Naive thymus-derived CD4-positive, alpha-beta T cell (primary cell): ENCODE measurements around the gene OR52A5. TPM values are rescaled to one million over a fixed set of nuclear protein-coding genes. Genes with fewer than 3 reads are reported as not detected.

Experiments
- ATAC-seq: fragments of 150-1000 bp; cut with Tn5 transposase; 2 replicates; pipeline ENCODE4 v1.10.0; 2021; ENCODE audit warnings: mild to moderate bottlenecking, moderate library complexity
- CTCF ChIA-PET: fragments of 350-600 bp; sonication (Branson Sonifier 250); formaldehyde crosslinking; loops from one replicate; lab custom pipeline; 2021; ENCODE audit warnings: antibody characterized with exemption; lab: Charles Lee
- POLR2A ChIA-PET: fragments of 350-600 bp; sonication (Branson Sonifier 250); formaldehyde crosslinking; loops from one replicate; lab custom pipeline; 2021; ENCODE audit warnings: antibody characterized with exemption, inconsistent platforms; lab: Charles Lee
- DNase-seq, 9 donors: peaks; one replicate each; pipeline versions ENCODE4 v3.0.0 to v3.0.0-alpha.2; 2020 to 2022; ENCODE audit warnings: mixed read lengths in 1 of 9
- H3K27ac ChIP-seq: one replicate; pipeline ENCODE4 v1.7.0; 2013; ENCODE audit warnings: mild to moderate bottlenecking, low read depth, low read length, moderate library complexity
- H3K27me3 ChIP-seq, 2 donors: one replicate each; pipeline ENCODE4 v1.7.0; 2013; ENCODE audit warnings: low read length in 2 of 2, mild to moderate bottlenecking in 2 of 2, moderate library complexity in 2 of 2; ENCODE audit not compliant: control insufficient read depth in 2 of 2, insufficient read depth in 2 of 2
- H3K36me3 ChIP-seq, 3 experiments: 1 replicate in 2 of 3; 2 replicates in 1 of 3; pipeline ENCODE4 v1.7.0; 2013; ENCODE audit warnings: low read length in 3 of 3, mild to moderate bottlenecking in 3 of 3, moderate library complexity in 1 of 3; ENCODE audit not compliant: insufficient read depth in 3 of 3, control insufficient read depth in 2 of 3
- H3K4me1 ChIP-seq, 2 donors: one replicate each; pipeline ENCODE4 v1.7.0; 2013; ENCODE audit warnings: low read length in 2 of 2, mild to moderate bottlenecking in 2 of 2, moderate library complexity in 1 of 2; ENCODE audit not compliant: control insufficient read depth in 2 of 2, insufficient read depth in 2 of 2
- H3K4me3 ChIP-seq: 2 replicates; pipeline ENCODE4 v1.7.0; 2013; ENCODE audit warnings: mild to moderate bottlenecking, low read length
- H3K9me3 ChIP-seq, 3 experiments: 1 replicate in 2 of 3; 2 replicates in 1 of 3; pipeline ENCODE4 v1.7.0; 2013; ENCODE audit warnings: low read length in 3 of 3; ENCODE audit not compliant: control insufficient read depth in 2 of 3
- H3K27ac Mint-ChIP-seq, 9 donors: one replicate each; pipeline ENCODE4 v1.8.0; 2020 to 2022; ENCODE audit warnings: mixed read lengths in 9 of 9, mild to moderate bottlenecking in 8 of 9, moderate library complexity in 5 of 9, inconsistent platforms in 2 of 9
- H3K27me3 Mint-ChIP-seq, 5 donors: one replicate each; pipeline ENCODE4 v1.8.0; 2021 to 2022; ENCODE audit warnings: mixed read lengths in 5 of 5, mild to moderate bottlenecking in 1 of 5
- H3K36me3 Mint-ChIP-seq, 5 donors: one replicate each; pipeline ENCODE4 v1.8.0; 2020 to 2022; ENCODE audit warnings: mixed read lengths in 5 of 5, mild to moderate bottlenecking in 3 of 5, inconsistent platforms in 1 of 5
- H3K4me1 Mint-ChIP-seq, 7 donors: one replicate each; pipeline ENCODE4 v1.8.0; 2020 to 2022; ENCODE audit warnings: mixed read lengths in 7 of 7, mild to moderate bottlenecking in 3 of 7, inconsistent platforms in 1 of 7
- H3K4me3 Mint-ChIP-seq, 10 donors: one replicate each; pipeline ENCODE4 v1.8.0; 2020 to 2022; ENCODE audit warnings: mild to moderate bottlenecking in 10 of 10, mixed read lengths in 10 of 10, moderate library complexity in 6 of 10, inconsistent platforms in 2 of 10
- H3K9me3 Mint-ChIP-seq, 11 donors: one replicate each; pipeline ENCODE4 v1.8.0; 2020 to 2022; ENCODE audit warnings: mixed read lengths in 11 of 11, mild to moderate bottlenecking in 4 of 11, inconsistent platforms in 1 of 11, moderate library complexity in 1 of 11
- intact Hi-C, 2 donors: fragments of 100-400 bp; cut with micrococcal nuclease; formaldehyde crosslinking; loops; one replicate each; pipeline ENCODE4 v1.15.1; 2023
- polyA plus RNA-seq, 2 donors: library from polyadenylated mRNA; unstranded; fragments of 300-500 nt; fragmentation: Illumina TruSeq; gene quantifications; one replicate each; pipeline ENCODE4 v1.2.3, GENCODE V29; 2021
- total RNA-seq, 6 experiments: library from RNA in 5 of 6; stranded (reverse) in 5 of 6; gene quantifications; 1 replicate in 5 of 6; 2 replicates in 1 of 6; pipeline ENCODE4 v1.2.3 and lab custom pipeline; 2021 to 2026

Gene OR52A5
- total and polyA plus RNA-seq, 7 experiments from 2014 or later = not detected

DNA sequence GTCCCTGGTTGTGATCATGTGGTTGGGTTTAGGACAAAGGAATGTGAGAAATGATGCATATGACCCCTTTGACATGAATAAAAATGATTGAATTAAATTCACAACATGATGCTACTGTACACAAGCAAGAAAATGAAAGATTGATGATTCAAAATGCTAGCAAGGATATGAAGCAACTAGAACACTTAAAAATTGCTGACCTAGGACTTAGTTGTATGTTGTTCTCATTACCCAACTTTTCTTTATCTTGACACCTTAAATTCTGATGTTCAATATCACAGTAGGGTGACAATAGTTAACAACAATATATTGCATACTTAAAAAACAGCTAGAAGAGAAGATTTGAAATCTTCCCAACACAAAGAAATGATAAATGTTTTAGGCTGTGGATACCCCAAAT, 20.6 kb downstream of the OR52A5 start:
- Mint-ChIP-seq H3K4me1 (no peaks in the 10 kb centered on the region), H3K27ac (no peak overlapping the region), H3K27me3 (peaks cover 0 to 32% (median 20%) of the 10 kb centered on the region in 5 donors), H3K4me3 (no peak overlapping the region), H3K9me3 (peaks cover 0 to 5% (median 0%) of the 10 kb centered on the region in 11 donors), H3K36me3 (peaks cover 0 to 5% (median 0%) of the 10 kb centered on the region in 5 donors)
- ATAC-seq (no peak), DNase-seq (no peak)
- ChIA-PET CTCF (no interaction called here), POLR2A (no interaction called here)
- H3K4me1 ChIP-seq = no peaks in the 10 kb centered on the region
- no peaks in the 10 kb centered on the region for H3K36me3 ChIP-seq
- no peak overlapping the region for H3K27ac ChIP-seq
- intact Hi-C loops = no loop called here
- H3K4me3 ChIP-seq = no peak overlapping the region
- no peaks in the 10 kb centered on the region for H3K9me3 ChIP-seq
- H3K27me3 ChIP-seq = no peaks in the 10 kb centered on the region

DNA sequence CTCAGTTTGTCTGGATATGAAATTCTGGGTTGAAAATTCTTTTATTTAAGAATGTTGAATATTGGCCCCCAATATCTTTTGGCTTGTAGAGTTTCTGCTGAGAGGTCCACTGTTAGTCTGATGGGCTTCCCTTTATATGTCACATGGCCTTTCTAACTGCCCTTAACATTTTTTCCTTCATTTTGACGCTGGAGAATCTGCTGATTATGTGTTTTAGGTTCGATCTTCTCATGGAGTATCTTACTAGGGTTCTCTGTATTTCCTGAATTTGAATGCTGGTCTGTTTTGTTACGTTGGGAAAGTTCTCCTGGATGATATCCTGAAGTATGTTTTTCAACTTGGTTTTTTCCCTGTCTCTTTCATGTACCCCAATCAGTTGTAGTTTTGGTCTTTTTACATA, 22.8 kb downstream of the OR52A5 start:
- ATAC-seq (no peak), DNase-seq (no peak)
- H3K9me3 ChIP-seq = no peaks in the 10 kb centered on the region
- Mint-ChIP-seq H3K27ac (no peak overlapping the region), H3K36me3 (peaks cover 0 to 5% (median 0%) of the 10 kb centered on the region in 5 donors), H3K9me3 (peaks cover 0 to 5% (median 0%) of the 10 kb centered on the region in 11 donors), H3K4me1 (no peaks in the 10 kb centered on the region), H3K27me3 (peaks cover 0 to 32% (median 19%) of the 10 kb centered on the region in 5 donors), H3K4me3 (no peak overlapping the region)
- intact Hi-C loops = no loop called here
- no peaks in the 10 kb centered on the region for H3K4me1 ChIP-seq
- CTCF ChIA-PET = no interaction called here
- POLR2A ChIA-PET = no interaction called here
- H3K4me3 ChIP-seq = no peak overlapping the region
- no peaks in the 10 kb centered on the region for H3K27me3 ChIP-seq
- no peak overlapping the region for H3K27ac ChIP-seq
- H3K36me3 ChIP-seq = no peaks in the 10 kb centered on the region

DNA sequence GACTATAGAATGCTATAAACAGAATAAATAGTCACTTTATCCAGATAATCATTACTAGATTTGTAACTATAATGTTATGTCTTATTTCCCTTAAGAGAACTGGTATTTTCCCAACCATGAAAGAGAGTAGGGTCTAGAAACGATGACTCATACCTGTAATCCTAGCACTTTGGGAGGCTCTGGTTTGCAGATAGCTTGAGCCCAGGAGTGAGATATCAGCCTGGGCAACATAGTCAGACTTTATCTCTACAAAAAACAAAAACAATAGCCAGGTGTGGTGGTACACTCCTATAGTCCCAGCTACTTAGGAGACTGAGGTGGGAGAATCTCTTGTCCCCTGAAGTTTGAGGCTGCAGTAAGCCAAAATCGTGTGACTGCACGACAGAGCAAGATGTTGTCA, 30.9 kb downstream of the OR52A5 start:
- peaks cover 0 to 4% (median 0%) of the 10 kb centered on the region in 5 donors for H3K36me3 Mint-ChIP-seq
- peaks cover 0 to 4% (median 0%) of the 10 kb centered on the region in 11 donors for H3K9me3 Mint-ChIP-seq
- ChIA-PET POLR2A (no interaction called here), CTCF (no interaction called here)
- intact Hi-C loops = no loop called here
- H3K27ac Mint-ChIP-seq = no peak overlapping the region
- no peaks in the 10 kb centered on the region for H3K27me3 ChIP-seq
- no peak overlapping the region for H3K27ac ChIP-seq
- H3K4me3 ChIP-seq = no peak overlapping the region
- peaks cover 0 to 16% (median 7%) of the 10 kb centered on the region in 5 donors for H3K27me3 Mint-ChIP-seq
- DNase-seq (no peak), ATAC-seq (no peak)
- no peaks in the 10 kb centered on the region for H3K4me1 ChIP-seq
- H3K4me3 Mint-ChIP-seq = no peak overlapping the region
- H3K9me3 ChIP-seq = no peaks in the 10 kb centered on the region
- no peaks in the 10 kb centered on the region for H3K4me1 Mint-ChIP-seq
- no peaks in the 10 kb centered on the region for H3K36me3 ChIP-seq

DNA sequence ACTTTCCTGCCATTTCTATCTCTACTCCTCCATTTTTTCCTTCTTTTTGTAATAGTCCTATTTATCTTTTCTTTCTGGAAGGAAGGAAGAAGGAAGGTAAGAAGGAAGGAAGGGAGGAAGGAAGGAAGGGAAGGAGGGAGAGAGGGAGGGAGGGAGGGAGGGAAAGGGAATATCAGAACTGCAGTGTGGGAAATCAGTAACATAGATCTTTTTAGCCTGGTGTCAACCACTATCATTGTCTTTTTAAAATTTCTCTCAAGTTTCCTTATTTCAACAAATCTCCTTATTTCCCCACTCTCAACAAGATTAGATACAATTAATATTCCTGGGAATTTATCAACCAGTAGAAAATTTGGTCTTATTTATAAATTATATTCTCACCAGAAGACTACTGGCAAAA, 35.1 kb downstream of the OR52A5 start:
- DNase-seq (no peak), ATAC-seq (no peak)
- H3K27me3 ChIP-seq = no peaks in the 10 kb centered on the region
- Mint-ChIP-seq H3K27ac (no peak overlapping the region), H3K9me3 (peaks cover 0 to 4% (median 0%) of the 10 kb centered on the region in 11 donors), H3K36me3 (peaks cover 0 to 4% (median 0%) of the 10 kb centered on the region in 5 donors), H3K27me3 (peaks cover 0 to 19% (median 8%) of the 10 kb centered on the region in 5 donors), H3K4me1 (no peaks in the 10 kb centered on the region), H3K4me3 (no peak overlapping the region)
- intact Hi-C loops = no loop called here
- H3K4me1 ChIP-seq = no peaks in the 10 kb centered on the region
- ChIA-PET POLR2A (no interaction called here), CTCF (no interaction called here)
- no peak overlapping the region for H3K27ac ChIP-seq
- no peak overlapping the region for H3K4me3 ChIP-seq
- no peaks in the 10 kb centered on the region for H3K36me3 ChIP-seq
- H3K9me3 ChIP-seq = no peaks in the 10 kb centered on the region

DNA sequence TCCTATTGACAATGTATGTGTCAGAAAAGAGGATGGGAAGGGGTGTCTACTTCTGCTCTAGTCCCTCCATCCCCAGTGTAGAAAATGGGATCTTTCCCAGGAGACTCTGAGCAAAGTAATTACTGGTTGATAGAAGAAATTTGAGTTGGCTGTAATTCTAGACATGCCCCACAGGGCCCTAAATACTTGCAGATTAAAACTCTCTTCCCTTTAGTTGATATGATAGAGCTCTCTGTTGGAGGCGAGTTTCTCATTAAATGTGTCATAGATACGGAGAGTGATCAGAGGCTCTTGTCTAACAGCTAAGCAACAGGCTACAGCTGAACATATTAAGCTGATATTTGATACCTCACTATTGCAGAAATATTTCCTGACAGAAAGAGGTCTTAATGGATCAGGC, 35.9 kb downstream of the OR52A5 start:
- ATAC-seq = no peak
- no peak overlapping the region for H3K4me3 Mint-ChIP-seq

DNA sequence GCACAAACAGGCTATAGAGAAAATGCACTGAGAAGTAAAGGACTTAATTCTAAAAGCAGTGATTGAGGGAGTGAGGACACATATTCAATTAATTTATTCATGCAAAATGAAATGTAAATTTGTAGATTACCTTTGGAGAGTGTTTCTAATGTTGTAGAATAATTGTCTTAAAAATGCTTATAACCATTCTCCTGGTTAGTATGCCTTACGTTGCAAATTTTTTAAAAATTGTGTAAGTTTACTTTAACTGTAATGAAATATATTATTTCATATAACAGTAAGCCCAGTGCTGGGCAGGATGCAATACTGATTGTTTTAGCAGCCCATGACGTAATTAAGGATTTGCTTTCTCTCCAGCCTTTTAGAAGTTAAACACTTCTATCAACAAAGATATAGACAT, 42.1 kb downstream of the OR52A5 start:
- H3K4me3 ChIP-seq = no peak overlapping the region
- DNase-seq (no peak), ATAC-seq (no peak)
- peaks cover 0 to 5% of the 10 kb centered on the region in 2 donors for H3K27me3 ChIP-seq
- no peaks in the 10 kb centered on the region for H3K36me3 ChIP-seq
- intact Hi-C loops = no loop called here
- H3K9me3 ChIP-seq = no peaks in the 10 kb centered on the region
- H3K4me1 ChIP-seq = no peaks in the 10 kb centered on the region
- Mint-ChIP-seq H3K9me3 (peaks cover 0 to 4% (median 0%) of the 10 kb centered on the region in 11 donors), H3K27me3 (peaks cover 0 to 15% (median 13%) of the 10 kb centered on the region in 5 donors), H3K36me3 (no peaks in the 10 kb centered on the region), H3K4me1 (no peaks in the 10 kb centered on the region), H3K4me3 (no peak overlapping the region), H3K27ac (no peak overlapping the region)
- H3K27ac ChIP-seq = no peak overlapping the region
- ChIA-PET POLR2A (no interaction called here), CTCF (no interaction called here)

More for the DNA sequence above, 35.9 kb downstream of the OR52A5 start:
- Mint-ChIP-seq H3K4me1 (no peaks in the 10 kb centered on the region), H3K9me3 (peaks cover 0 to 4% (median 0%) of the 10 kb centered on the region in 11 donors), H3K27ac (no peak overlapping the region), H3K36me3 (peaks cover 0 to 4% (median 0%) of the 10 kb centered on the region in 5 donors), H3K27me3 (peaks cover 0 to 20% (median 11%) of the 10 kb centered on the region in 5 donors)
- no peaks in the 10 kb centered on the region for H3K4me1 ChIP-seq
- H3K27ac ChIP-seq = no peak overlapping the region
- H3K36me3 ChIP-seq = no peaks in the 10 kb centered on the region
- ChIA-PET POLR2A (no interaction called here), CTCF (no interaction called here)
- intact Hi-C loops = no loop called here
- H3K9me3 ChIP-seq = no peaks in the 10 kb centered on the region
- H3K27me3 ChIP-seq = peaks cover 0 to 5% of the 10 kb centered on the region in 2 donors
- H3K4me3 ChIP-seq = no peak overlapping the region
- DNase-seq = no peak

DNA sequence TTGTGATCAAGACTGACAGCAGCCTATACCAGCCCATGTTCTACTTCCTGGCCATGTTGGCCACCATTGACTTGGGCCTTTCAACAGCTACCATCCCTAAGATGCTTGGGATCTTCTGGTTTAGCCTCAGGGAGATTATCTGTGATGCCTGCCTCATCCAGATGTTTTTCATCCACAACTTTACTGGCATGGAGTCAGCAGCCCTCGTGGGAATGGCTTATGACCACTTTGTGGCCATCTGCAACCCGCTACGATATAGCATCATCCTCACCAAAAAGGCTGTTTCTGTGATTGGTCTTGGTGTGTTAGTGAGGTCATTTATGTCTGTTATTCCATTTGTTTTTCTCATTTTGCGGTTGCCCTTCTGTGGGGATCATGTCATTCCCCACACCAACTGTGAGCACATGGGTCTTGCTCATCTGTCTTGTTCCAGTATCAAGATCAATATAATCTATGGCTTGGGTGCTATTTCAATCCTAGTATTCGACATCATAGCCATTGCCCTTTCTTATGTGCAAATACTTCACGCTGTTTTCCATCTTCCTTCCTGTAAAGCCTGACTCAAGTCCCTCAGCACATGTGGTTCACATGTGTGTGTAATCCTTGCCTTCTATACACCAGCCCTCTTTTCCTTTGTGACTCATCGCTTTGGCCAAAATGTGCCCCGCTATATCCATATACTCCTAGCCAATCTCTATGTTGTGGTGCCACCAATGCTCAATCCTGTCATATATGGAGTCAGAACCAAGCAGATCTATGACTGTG, 45.2 kb downstream of the OR52A5 start:
- peaks cover 0 to 16% (median 10%) of the 10 kb centered on the region in 5 donors for H3K27me3 Mint-ChIP-seq
- H3K27ac ChIP-seq = no peak overlapping the region
- no peak overlapping the region for H3K4me3 Mint-ChIP-seq
- DNase-seq = no peak
- POLR2A ChIA-PET = no interaction called here
- H3K9me3 ChIP-seq = no peaks in the 10 kb centered on the region
- H3K36me3 Mint-ChIP-seq = no peaks in the 10 kb centered on the region
- intact Hi-C loops = no loop called here
- H3K4me1 ChIP-seq = no peaks in the 10 kb centered on the region
- no peak overlapping the region for H3K27ac Mint-ChIP-seq
- H3K4me1 Mint-ChIP-seq = no peaks in the 10 kb centered on the region
- CTCF ChIA-PET = no interaction called here
- H3K27me3 ChIP-seq = peaks cover 0 to 5% of the 10 kb centered on the region in 2 donors
- H3K9me3 Mint-ChIP-seq = peaks cover 0 to 4% (median 0%) of the 10 kb centered on the region in 11 donors
- H3K36me3 ChIP-seq = no peaks in the 10 kb centered on the region
- no peak overlapping the region for H3K4me3 ChIP-seq
- ATAC-seq = no peak
